Measurements from ENCODE around the gene BORCS5.

The BORCS5 gene

GRCh38 chr12:12474471-12474928 lies 117.6 kb downstream of the BORCS5 start:
- no peak for TF ChIP-seq TAF1 (IDR thresholded peaks at IDR 0.05; ENCODE audit: low read depth)
- TF ChIP-seq REST (IDR thresholded peaks at IDR 0.05; ENCODE audit: low read depth), result no peak
- no peak for TF ChIP-seq USF1 (IDR thresholded peaks at IDR 0.05)
- no peak for TF ChIP-seq NFIC (IDR thresholded peaks at IDR 0.05)
- no peak for TF ChIP-seq TEAD4 (IDR thresholded peaks at IDR 0.05)
- no peak for TF ChIP-seq ZBTB7A (IDR thresholded peaks at IDR 0.05; ENCODE audit: low read depth)
- TF ChIP-seq CEBPB (IDR thresholded peaks at IDR 0.05), result no peak
- no peak for TF ChIP-seq EP300 (IDR thresholded peaks at IDR 0.05; ENCODE audit: borderline replicate concordance)
- no peak for TF ChIP-seq EGR1 (IDR thresholded peaks at IDR 0.05)
- TF ChIP-seq FOXM1 (IDR thresholded peaks at IDR 0.05; ENCODE audit: borderline replicate concordance, low read depth), result no peak
- TF ChIP-seq YY1 (IDR thresholded peaks at IDR 0.05; ENCODE audit: low read depth), result no peak
- TF ChIP-seq CREB1 (IDR thresholded peaks at IDR 0.05; ENCODE audit: low read depth), result no peak
- TF ChIP-seq RAD21 (IDR thresholded peaks at IDR 0.05; ENCODE audit: low read depth), result no peak

- TF ChIP-seq RAD21 (IDR thresholded peaks at IDR 0.05; ENCODE audit: low read depth) (no peak), NFIC (IDR thresholded peaks at IDR 0.05) (no peak), TCF12 (IDR thresholded peaks at IDR 0.05; ENCODE audit: low read depth) (no peak), MAX (IDR thresholded peaks at IDR 0.05) (no peak), ZBTB7A (IDR thresholded peaks at IDR 0.05; ENCODE audit: low read depth) (no peak), YY1 (IDR thresholded peaks at IDR 0.05; ENCODE audit: low read depth) (no peak)
These were observed 118.3 kb downstream of the BORCS5 start for GRCh38 chr12:12474931-12475795.

- TF ChIP-seq MAX (IDR thresholded peaks at IDR 0.05) (no peak), CREB1 (IDR thresholded peaks at IDR 0.05; ENCODE audit: low read depth) (no peak), ZBTB7A (IDR thresholded peaks at IDR 0.05; ENCODE audit: low read depth) (no peak), USF1 (IDR thresholded peaks at IDR 0.05) (no peak), NFIC (IDR thresholded peaks at IDR 0.05) (no peak), TCF12 (IDR thresholded peaks at IDR 0.05; ENCODE audit: low read depth) (no peak), TEAD4 (IDR thresholded peaks at IDR 0.05) (no peak), YY1 (IDR thresholded peaks at IDR 0.05; ENCODE audit: low read depth) (no peak), EGR1 (IDR thresholded peaks at IDR 0.05) (no peak)
These were observed 120.1 kb downstream of the BORCS5 start for GRCh38 chr12:12476857-12477531.

GRCh38 chr12:12477532-12477890 lies 120.6 kb downstream of the BORCS5 start:
- TF ChIP-seq TCF12 (IDR thresholded peaks at IDR 0.05; ENCODE audit: low read depth) (no peak), ZBTB7A (IDR thresholded peaks at IDR 0.05; ENCODE audit: low read depth) (no peak), CEBPB (IDR thresholded peaks at IDR 0.05) (no peak), TAF1 (IDR thresholded peaks at IDR 0.05; ENCODE audit: low read depth) (no peak), REST (IDR thresholded peaks at IDR 0.05; ENCODE audit: low read depth) (no peak), RAD21 (IDR thresholded peaks at IDR 0.05; ENCODE audit: low read depth) (no peak), YY1 (IDR thresholded peaks at IDR 0.05; ENCODE audit: low read depth) (no peak), EGR1 (IDR thresholded peaks at IDR 0.05) (no peak), EP300 (IDR thresholded peaks at IDR 0.05; ENCODE audit: borderline replicate concordance) (no peak), CREB1 (IDR thresholded peaks at IDR 0.05; ENCODE audit: low read depth) (no peak)

- no peak for TF ChIP-seq RAD21 (IDR thresholded peaks at IDR 0.05; ENCODE audit: low read depth)
- TF ChIP-seq YY1 (IDR thresholded peaks at IDR 0.05; ENCODE audit: low read depth), result no peak
- no peak for TF ChIP-seq CEBPB (IDR thresholded peaks at IDR 0.05)
- TF ChIP-seq MAX (IDR thresholded peaks at IDR 0.05), result no peak
- no peak for TF ChIP-seq FOXM1 (IDR thresholded peaks at IDR 0.05; ENCODE audit: borderline replicate concordance, low read depth)
- TF ChIP-seq EP300 (IDR thresholded peaks at IDR 0.05; ENCODE audit: borderline replicate concordance), result no peak
- no peak for TF ChIP-seq EGR1 (IDR thresholded peaks at IDR 0.05)
These were observed 123.2 kb downstream of the BORCS5 start for GRCh38 chr12:12480074-12480473.
